Ovary (tissue), 3 donors: ENCODE results near the gene GLE1.

Source experiments
- CTCF ChIP-seq, 3 donors: fragments of 450-650 bp in 2 of 3; fragments of 200-600 bp in 1 of 3; IDR thresholded peaks; one replicate each; pipeline versions ENCODE4 v1.5.1 to v1.8.0; 2016 to 2022; ENCODE audit warnings: antibody characterized with exemption in 3 of 3, mild to moderate bottlenecking in 1 of 3
- POLR2A ChIP-seq: fragments of 450-650 bp; IDR thresholded peaks from one replicate; pipeline ENCODE4 v1.6.1; 2017; ENCODE audit warnings: antibody characterized with exemption, mild to moderate bottlenecking, moderate library complexity
- donor health status: DM: no; HTN: no; CAD: no.

- TF ChIP-seq POLR2A, result no peak
- no peak for TF ChIP-seq CTCF (IDR thresholded peaks at IDR 0.05)
These were observed 25.3 kb upstream of the GLE1 start for GRCh38 chr9:128479262-128479661.
